GM19324 (cell line): ENCODE data around the gene KDM6B.

Experiments used
- ATAC-seq: cut with Tn5 transposase; IDR thresholded peaks from one replicate; pipeline ENCODE4 v1.9.1; 2021; ENCODE audit warnings: mild to moderate bottlenecking, moderate library complexity; ENCODE audit not compliant: unreplicated experiment, low FRiP score

KDM6B gene

DNA sequence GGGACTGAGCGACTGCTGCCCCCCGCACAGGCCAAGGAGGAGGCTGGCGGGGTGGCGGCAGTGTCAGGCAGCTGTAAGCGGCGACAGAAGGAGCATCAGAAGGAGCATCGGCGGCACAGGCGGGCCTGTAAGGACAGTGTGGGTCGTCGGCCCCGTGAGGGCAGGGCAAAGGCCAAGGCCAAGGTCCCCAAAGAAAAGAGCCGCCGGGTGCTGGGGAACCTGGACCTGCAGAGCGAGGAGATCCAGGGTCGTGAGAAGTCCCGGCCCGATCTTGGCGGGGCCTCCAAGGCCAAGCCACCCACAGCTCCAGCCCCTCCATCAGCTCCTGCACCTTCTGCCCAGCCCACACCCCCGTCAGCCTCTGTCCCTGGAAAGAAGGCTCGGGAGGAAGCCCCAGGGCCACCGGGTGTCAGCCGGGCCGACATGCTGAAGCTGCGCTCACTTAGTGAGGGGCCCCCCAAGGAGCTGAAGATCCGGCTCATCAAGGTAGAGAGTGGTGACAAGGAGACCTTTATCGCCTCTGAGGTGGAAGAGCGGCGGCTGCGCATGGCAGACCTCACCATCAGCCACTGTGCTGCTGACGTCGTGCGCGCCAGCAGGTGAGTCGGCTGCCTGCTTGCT lies 15.2 kb downstream of the KDM6B start:
- ATAC-seq, result no peak

DNA sequence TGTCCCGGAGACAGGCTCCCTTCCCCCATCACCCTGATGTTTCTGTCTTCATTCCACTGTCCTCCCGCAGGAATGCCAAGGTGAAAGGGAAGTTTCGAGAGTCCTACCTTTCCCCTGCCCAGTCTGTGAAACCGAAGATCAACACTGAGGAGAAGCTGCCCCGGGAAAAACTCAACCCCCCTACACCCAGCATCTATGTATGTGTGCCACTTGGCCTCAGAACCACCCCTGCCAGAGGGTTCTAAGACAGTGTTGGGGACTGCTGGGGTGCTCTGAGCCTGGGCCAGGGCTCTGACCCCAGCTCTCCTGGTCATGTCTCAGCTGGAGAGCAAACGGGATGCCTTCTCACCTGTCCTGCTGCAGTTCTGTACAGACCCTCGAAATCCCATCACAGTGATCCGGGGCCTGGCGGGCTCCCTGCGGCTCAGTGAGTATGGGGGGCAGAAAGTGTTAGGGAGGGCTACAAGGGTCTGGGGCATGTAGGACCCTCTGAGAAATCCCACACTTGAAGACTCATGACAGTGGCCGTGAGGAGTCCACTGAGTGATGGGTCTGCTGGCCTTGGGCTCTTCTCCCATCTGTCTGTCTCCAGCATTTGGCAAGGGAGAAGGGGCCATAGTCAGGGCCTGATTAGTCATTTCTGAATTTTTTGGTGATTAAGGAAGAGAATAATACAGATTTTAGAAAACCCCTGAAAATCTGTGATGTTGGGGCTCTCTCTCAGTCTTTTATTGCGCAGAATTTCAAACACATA lies 15.9 kb downstream of the KDM6B start:
- ATAC-seq, result no peak

DNA sequence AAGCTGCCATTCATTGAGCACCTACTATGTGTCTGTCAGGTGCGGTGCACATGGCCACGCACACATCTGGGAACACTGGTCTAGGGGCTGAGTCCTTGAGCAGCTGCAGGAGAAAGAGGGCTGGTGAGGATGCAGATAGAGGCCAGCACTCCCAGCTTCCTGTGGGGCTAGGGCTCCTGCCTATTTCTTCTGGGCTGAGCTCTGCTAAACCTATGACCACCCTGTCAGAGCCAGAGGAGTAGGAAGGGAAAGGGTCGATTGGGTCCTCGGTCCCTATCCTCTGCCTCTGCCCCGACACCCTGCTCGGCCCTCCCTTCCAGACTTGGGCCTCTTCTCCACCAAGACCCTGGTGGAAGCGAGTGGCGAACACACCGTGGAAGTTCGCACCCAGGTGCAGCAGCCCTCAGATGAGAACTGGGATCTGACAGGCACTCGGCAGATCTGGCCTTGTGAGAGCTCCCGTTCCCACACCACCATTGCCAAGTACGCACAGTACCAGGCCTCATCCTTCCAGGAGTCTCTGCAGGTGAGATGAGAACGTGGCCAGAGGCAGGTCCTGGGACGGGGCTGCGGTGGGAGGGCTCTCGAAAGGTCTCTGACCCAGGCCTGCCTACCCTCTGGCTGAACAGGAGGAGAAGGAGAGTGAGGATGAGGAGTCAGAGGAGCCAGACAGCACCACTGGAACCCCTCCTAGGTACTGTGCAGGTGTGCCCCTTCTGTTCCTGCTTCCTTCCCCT lies 16.9 kb downstream of the KDM6B start:
- no peak for ATAC-seq

DNA sequence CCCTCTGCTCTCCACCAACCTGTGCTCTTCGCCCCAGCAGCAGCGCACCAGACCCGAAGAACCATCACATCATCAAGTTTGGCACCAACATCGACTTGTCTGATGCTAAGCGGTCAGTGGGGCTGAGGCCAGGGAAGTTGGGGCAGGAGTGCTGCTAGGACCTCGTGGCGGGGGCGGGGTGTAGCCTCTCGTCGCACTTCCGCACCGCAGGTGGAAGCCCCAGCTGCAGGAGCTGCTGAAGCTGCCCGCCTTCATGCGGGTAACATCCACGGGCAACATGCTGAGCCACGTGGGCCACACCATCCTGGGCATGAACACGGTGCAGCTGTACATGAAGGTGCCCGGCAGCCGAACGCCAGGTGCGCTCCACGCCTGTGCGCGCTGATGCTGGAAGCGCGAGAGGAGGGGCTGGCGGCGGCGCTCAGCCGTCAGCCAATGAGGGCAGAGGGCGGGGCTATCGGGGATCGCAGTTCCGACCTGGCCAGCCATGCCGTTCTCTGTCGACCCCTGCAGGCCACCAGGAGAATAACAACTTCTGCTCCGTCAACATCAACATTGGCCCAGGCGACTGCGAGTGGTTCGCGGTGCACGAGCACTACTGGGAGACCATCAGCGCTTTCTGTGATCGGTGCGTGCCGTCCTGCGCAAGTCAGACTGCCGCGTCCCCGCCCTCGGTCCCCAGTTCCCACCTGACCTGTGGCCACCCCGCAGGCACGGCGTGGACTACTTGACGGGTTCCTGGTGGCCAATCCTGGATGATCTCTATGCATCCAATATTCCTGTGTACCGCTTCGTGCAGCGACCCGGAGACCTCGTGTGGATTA lies 17.6 kb downstream of the KDM6B start:
- ATAC-seq, result peak; percentile 80

DNA sequence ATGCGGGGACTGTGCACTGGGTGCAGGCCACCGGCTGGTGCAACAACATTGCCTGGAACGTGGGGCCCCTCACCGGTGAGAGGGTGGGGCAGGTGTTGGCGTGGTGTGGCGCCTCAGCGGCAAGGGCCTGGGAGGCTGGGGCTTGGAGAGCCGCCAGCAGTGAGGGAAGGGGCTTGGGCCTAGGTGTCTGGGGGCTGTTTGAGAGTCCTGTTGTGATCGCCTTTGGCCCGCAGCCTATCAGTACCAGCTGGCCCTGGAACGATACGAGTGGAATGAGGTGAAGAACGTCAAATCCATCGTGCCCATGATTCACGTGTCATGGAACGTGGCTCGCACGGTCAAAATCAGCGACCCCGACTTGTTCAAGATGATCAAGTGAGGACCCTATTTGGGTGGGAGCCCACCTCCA lies 18.2 kb downstream of the KDM6B start:
- ATAC-seq, result no peak

DNA sequence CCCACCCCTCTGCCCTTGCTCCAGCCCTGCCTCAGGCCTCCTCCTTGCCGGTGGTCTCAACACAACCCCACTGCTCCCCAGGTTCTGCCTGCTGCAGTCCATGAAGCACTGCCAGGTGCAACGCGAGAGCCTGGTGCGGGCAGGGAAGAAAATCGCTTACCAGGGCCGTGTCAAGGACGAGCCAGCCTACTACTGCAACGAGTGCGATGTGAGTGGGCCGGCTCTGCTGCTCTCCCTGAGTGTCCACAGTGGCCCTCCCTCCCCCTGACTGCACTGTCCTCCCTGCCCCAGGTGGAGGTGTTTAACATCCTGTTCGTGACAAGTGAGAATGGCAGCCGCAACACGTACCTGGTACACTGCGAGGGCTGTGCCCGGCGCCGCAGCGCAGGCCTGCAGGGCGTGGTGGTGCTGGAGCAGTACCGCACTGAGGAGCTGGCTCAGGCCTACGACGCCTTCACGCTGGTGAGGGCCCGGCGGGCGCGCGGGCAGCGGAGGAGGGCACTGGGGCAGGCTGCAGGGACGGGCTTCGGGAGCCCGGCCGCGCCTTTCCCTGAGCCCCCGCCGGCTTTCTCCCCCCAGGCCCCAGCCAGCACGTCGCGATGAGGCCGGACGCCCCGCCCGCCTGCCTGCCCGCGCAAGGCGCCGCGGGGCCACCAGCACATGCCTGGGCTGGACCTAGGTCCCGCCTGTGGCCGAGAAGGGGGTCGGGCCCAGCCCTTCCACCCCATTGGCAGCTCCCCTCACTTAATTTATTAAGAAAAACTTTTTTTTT lies 19.1 kb downstream of the KDM6B start:
- ATAC-seq, result no peak

DNA sequence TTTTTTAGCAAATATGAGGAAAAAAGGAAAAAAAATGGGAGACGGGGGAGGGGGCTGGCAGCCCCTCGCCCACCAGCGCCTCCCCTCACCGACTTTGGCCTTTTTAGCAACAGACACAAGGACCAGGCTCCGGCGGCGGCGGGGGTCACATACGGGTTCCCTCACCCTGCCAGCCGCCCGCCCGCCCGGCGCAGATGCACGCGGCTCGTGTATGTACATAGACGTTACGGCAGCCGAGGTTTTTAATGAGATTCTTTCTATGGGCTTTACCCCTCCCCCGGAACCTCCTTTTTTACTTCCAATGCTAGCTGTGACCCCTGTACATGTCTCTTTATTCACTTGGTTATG lies 19.6 kb downstream of the KDM6B start:
- no peak for ATAC-seq

DNA sequence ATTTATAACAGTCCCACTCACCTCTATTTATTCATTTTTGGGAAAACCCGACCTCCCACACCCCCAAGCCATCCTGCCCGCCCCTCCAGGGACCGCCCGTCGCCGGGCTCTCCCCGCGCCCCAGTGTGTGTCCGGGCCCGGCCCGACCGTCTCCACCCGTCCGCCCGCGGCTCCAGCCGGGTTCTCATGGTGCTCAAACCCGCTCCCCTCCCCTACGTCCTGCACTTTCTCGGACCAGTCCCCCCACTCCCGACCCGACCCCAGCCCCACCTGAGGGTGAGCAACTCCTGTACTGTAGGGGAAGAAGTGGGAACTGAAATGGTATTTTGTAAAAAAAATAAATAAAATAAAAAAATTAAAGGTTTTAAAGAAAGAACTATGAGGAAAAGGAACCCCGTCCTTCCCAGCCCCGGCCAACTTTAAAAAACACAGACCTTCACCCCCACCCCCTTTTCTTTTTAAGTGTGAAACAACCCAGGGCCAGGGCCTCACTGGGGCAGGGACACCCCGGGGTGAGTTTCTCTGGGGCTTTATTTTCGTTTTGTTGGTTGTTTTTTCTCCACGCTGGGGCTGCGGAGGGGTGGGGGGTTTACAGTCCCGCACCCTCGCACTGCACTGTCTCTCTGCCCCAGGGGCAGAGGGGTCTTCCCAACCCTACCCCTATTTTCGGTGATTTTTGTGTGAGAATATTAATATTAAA lies 20.2 kb downstream of the KDM6B start:
- no peak for ATAC-seq

DNA sequence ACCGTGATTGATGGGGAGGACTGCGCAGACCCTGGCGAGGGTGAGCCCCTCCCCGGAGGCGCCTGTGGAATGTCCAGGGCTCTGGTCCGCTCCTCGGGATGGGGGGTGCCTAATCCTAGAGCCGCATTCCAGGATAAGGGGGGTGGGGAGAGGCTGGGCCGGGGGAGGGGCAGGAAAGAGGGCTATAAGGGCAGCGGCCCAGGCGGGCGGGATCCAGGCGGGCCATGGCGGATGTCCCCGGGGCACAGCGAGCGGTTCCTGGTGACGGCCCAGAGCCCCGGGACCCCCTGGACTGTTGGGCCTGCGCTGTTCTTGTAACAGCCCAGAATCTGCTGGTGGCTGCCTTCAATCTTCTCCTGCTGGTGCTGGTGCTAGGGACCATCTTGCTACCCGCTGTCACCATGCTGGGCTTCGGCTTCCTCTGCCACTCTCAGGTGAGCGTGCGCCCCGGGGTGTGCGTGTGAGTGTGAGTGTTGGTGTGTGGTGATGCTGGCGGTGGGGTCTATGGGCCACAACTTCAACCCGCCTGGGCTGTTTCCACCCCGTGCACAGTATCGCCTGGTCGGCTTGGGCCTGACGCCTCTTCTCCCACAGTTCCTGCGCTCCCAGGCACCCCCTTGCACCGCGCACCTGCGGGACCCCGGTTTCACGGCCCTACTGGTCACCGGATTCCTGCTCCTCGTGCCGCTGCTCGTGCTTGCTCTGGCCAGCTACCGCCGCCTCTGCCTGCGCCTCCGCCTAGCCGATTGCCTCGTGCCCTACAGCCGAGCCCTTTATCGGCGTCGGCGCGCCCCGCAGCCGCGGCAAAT lies 21.0 kb downstream of the KDM6B start, which contains the start of gene TMEM88:
TMEM88 (plus strand) TSS at position 216 of the 809 bp plus-strand sequence; CDS start at position 225, 9 bp downstream.
- no peak for ATAC-seq

DNA sequence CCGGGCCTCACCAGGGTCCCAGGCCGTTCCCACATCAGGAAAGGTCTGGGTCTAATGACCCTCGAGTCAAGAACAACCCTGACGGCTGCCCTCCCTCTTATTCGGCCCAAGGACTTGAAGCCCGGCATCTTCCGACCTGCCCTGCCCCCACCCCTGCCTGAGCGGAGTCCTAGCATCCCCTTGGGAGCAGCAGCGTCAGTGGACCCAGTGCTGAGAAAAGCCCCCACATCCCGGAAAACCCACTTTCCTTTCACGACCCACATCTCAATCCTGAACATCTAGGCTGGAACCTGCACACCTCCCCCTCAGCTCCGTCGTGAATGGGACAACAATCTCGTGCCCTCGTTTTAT lies 21.6 kb downstream of the KDM6B start:
- ATAC-seq, result no peak

DNA sequence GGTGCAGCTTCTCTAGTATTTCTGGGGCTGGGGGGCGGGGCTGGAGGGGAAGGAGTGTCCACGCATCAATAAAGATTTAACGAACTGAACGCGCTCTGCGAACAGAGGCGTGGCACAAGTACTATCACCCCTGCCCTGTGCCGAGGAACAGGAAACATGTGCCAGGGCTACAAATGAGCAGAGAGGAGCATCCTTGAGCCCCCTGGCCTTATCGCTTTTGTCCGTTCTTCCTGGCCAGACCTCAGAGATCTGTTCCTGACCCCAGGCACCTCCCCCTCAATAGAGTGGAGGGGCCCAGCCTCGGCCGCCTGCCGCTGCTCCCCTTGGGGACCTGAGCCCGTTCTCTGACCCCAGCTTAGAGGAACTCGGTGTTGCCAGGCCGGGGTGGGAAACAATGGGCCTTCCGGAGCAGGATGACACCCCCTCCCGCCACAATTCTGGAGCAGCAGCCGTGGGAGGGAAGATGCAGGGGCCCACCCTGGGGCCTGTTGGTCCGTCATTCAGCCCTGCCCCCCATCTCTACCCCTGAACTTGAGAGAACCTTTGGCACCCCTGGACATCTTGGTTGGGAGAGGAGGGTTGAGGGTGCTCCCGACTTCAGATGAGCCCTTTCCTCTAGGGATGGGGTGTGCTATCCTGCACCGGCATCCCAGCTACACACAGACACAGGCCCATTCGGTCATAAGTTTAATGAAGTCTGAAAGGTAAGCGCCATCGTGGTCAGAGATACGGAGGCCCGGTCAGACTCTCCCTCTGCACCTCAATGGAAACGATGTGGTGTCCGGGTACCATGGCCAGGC lies 22.2 kb downstream of the KDM6B start:
- no peak for ATAC-seq

DNA sequence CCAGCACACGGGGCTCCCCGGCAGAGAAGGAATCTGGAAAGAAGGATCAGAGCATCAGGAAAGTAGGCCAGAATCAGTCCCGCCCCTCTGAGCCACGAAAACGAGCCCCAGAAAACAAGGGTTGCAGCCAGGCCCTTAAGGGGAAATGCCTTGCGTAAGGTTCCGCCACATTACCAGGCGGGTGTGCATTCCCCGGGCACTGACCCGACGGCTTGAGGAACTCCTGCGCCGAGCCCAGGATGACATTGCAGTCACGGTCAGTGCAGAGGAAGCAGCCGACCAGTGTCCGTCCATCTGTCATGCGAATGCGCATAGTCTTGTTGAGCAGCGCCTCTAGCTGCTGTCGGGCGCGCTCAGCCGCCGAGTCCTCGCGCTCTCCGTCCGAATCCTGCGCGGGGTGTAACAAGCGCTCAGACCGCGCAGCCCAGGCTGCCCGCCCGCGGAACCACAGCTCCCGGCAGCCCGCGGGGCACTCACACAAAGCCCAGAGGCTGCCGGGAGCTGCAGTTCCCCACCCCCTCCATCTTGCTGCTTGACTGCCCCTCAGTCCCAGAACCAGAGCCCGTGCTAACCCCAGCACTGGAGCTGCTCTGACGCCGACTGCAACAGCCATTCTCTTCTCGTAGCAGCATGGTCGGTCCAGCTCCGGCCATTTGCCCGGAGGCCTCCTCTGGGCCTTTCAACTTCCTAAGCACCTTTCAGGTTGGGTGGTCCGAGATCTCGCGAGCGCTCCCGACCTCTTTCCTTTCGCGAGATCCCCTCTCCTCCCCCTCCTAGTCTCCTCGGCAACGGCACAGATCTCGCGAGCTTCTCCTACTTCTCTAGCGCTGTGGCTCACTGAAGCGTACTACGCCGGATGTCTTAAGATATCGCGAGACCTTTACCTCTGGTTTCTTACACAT lies 23.0 kb downstream of the KDM6B start, which contains the start of gene NAA38:
NAA38 (minus strand) TSS at position 749 of the 902 bp plus-strand sequence; CDS start at position 653, 96 bp downstream.
- peak; percentile 79 for ATAC-seq

DNA sequence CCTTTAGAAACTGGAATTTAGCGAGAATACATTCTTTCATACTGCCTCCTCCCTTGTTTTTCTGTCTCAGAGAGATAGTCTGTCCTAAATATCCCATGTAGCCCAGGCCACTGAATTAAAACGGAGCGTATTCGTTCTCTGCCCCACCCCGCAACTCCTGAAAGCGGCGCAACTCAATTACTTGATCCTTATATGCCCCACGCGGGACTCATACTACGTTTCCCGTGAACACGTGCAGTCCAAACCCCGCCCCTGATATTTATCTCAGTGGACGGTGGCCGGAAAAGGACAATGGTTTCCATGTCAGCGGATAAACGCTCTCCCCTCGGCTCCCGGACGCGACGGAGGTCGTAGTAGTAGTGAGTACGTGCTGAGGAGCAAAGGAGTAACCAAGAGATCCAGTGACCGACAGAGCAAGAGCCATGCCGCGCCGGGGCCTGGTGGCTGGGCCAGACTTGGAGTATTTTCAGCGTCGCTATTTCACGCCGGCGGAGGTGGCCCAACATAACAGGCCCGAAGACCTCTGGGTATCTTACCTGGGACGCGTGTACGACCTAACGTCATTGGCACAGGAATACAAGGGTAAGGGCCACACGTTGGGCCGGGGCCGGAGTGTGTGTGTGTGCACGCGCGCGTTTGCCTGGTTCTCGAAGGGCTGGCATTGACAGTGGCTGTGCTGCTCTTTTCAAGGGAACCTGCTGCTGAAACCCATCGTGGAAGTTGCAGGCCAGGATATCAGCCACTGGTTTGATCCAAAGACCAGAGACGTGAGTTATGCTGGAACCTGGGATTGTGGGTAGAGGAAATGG lies 23.9 kb downstream of the KDM6B start, which contains the start of gene CYB5D1:
CYB5D1 (plus strand) TSS at position 291 of the 809 bp plus-strand sequence; CDS start at position 423, 132 bp downstream.
- ATAC-seq, result peak; percentile 40

DNA sequence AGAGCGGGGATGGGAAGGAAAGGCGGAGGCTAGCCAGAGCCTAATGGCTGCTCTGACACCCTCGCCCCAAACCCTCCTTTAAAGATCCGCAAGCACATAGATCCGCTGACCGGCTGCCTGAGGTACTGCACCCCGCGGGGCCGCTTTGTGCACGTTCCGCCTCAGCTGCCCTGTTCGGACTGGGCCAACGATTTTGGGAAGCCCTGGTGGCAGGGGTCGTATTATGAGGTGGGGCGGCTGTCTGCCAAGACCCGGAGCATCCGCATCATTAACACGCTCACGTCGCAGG lies 24.4 kb downstream of the KDM6B start:
- no peak for ATAC-seq

DNA sequence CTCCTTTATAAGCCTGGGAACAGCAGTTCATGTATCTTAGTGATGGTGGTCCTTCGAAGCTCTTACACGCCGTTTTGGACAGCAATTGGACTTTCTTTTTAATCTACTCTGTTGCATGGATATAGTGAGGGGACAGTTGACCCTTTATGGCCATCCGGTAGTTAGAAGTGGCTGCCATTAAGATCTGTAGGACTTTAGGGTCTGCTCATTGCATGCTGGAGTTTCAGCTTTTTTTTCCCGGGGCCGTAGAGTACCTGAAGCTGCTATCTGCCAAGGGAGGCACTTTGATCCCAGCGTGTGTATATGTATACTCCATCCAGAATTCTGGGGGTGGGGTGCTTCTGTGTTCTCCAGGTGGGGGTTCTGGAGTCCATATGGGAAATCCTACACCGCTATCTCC lies 25.0 kb downstream of the KDM6B start:
- ATAC-seq, result no peak
